Stimulated activated naive CD8-positive, alpha-beta T cell treated with anti-CD3 and anti-CD28 coated beads, Interleukin-15, Interleukin-2, amounts not matched to agents 100 ng/mL and 50 ng/mL, for 24 hours (primary cell): ENCODE data around the gene FHIT.

Experiments used
- H3K27ac Mint-ChIP-seq: one replicate; pipeline ENCODE4 v1.8.0; 2021; ENCODE audit warnings: mild to moderate bottlenecking, mixed read lengths
- H3K27me3 Mint-ChIP-seq: one replicate; pipeline ENCODE4 v1.8.0; 2021; ENCODE audit warnings: mixed read lengths
- H3K36me3 Mint-ChIP-seq: one replicate; pipeline ENCODE4 v1.8.0; 2021; ENCODE audit warnings: low read depth, mixed read lengths
- H3K4me1 Mint-ChIP-seq: one replicate; pipeline ENCODE4 v1.8.0; 2021; ENCODE audit warnings: low read depth, mixed read lengths
- H3K4me3 Mint-ChIP-seq: one replicate; pipeline ENCODE4 v1.8.0; 2021; ENCODE audit warnings: mild to moderate bottlenecking, mixed read lengths
- H3K9me3 Mint-ChIP-seq: one replicate; pipeline ENCODE4 v1.8.0; 2021; ENCODE audit warnings: mixed read lengths

The FHIT gene

GRCh38 chr3:60758171-60758570, 493.1 kb downstream of the FHIT start:
- Mint-ChIP-seq H3K36me3 (no peaks in the 10 kb centered on the region), H3K4me1 (peaks cover 4% of the 10 kb centered on the region), H3K27me3 (no peaks in the 10 kb centered on the region), H3K27ac (no peak overlapping the region), H3K9me3 (peaks cover 5% of the 10 kb centered on the region), H3K4me3 (no peak overlapping the region)

GRCh38 chr3:60757724-60758123, 493.5 kb downstream of the FHIT start:
- peaks cover 5% of the 10 kb centered on the region for H3K9me3 Mint-ChIP-seq
- H3K4me1 Mint-ChIP-seq: peaks cover 4% of the 10 kb centered on the region
- H3K27ac Mint-ChIP-seq: no peak overlapping the region
- no peak overlapping the region for H3K4me3 Mint-ChIP-seq
- H3K36me3 Mint-ChIP-seq: no peaks in the 10 kb centered on the region
- no peaks in the 10 kb centered on the region for H3K27me3 Mint-ChIP-seq

GRCh38 chr3:60756241-60757030, 494.8 kb downstream of the FHIT start:
- Mint-ChIP-seq H3K9me3 (peaks cover 5% of the 10 kb centered on the region), H3K4me1 (peaks cover 4% of the 10 kb centered on the region), H3K27ac (no peak overlapping the region), H3K36me3 (no peaks in the 10 kb centered on the region), H3K27me3 (no peaks in the 10 kb centered on the region), H3K4me3 (no peak overlapping the region)

- Mint-ChIP-seq H3K4me1 (peaks cover 4% of the 10 kb centered on the region), H3K9me3 (peaks cover 15% of the 10 kb centered on the region), H3K36me3 (no peaks in the 10 kb centered on the region), H3K4me3 (no peak overlapping the region), H3K27ac (no peak overlapping the region), H3K27me3 (no peaks in the 10 kb centered on the region)
These were observed 496.2 kb downstream of the FHIT start for GRCh38 chr3:60755094-60755493.

GRCh38 chr3:60754617-60755016, 496.6 kb downstream of the FHIT start:
- Mint-ChIP-seq H3K4me3 (no peak overlapping the region), H3K27ac (no peak overlapping the region), H3K27me3 (no peaks in the 10 kb centered on the region), H3K4me1 (peaks cover 4% of the 10 kb centered on the region), H3K36me3 (no peaks in the 10 kb centered on the region), H3K9me3 (peaks cover 19% of the 10 kb centered on the region)

GRCh38 chr3:60752809-60753208, 498.4 kb downstream of the FHIT start:
- Mint-ChIP-seq H3K27ac (no peak overlapping the region), H3K36me3 (no peaks in the 10 kb centered on the region), H3K27me3 (no peaks in the 10 kb centered on the region), H3K9me3 (peaks cover 14% of the 10 kb centered on the region), H3K4me1 (no peaks in the 10 kb centered on the region), H3K4me3 (no peak overlapping the region)

GRCh38 chr3:60746695-60747416, 504.4 kb downstream of the FHIT start:
- no peak overlapping the region for H3K27ac Mint-ChIP-seq
- peaks cover 14% of the 10 kb centered on the region for H3K9me3 Mint-ChIP-seq
- H3K4me1 Mint-ChIP-seq: no peaks in the 10 kb centered on the region
- H3K4me3 Mint-ChIP-seq: no peak overlapping the region
- no peaks in the 10 kb centered on the region for H3K27me3 Mint-ChIP-seq
- no peaks in the 10 kb centered on the region for H3K36me3 Mint-ChIP-seq

- H3K27me3 Mint-ChIP-seq: no peaks in the 10 kb centered on the region
- H3K4me1 Mint-ChIP-seq: no peaks in the 10 kb centered on the region
- no peaks in the 10 kb centered on the region for H3K36me3 Mint-ChIP-seq
- peaks cover 13% of the 10 kb centered on the region for H3K9me3 Mint-ChIP-seq
- H3K4me3 Mint-ChIP-seq: no peak overlapping the region
- no peak overlapping the region for H3K27ac Mint-ChIP-seq
These were observed 505.1 kb downstream of the FHIT start for GRCh38 chr3:60746043-60746638.

- Mint-ChIP-seq H3K4me3 (no peak overlapping the region), H3K27ac (no peak overlapping the region), H3K27me3 (no peaks in the 10 kb centered on the region), H3K4me1 (no peaks in the 10 kb centered on the region), H3K9me3 (no peaks in the 10 kb centered on the region), H3K36me3 (no peaks in the 10 kb centered on the region)
These were observed 507.6 kb downstream of the FHIT start for GRCh38 chr3:60743631-60744164.

- Mint-ChIP-seq H3K36me3 (no peaks in the 10 kb centered on the region), H3K9me3 (no peaks in the 10 kb centered on the region), H3K27ac (no peak overlapping the region), H3K4me3 (no peak overlapping the region), H3K4me1 (no peaks in the 10 kb centered on the region), H3K27me3 (no peaks in the 10 kb centered on the region)
These were observed 508.6 kb downstream of the FHIT start for GRCh38 chr3:60742606-60743145.

GRCh38 chr3:60737633-60738399, 513.4 kb downstream of the FHIT start:
- Mint-ChIP-seq H3K27ac (no peak overlapping the region), H3K27me3 (no peaks in the 10 kb centered on the region), H3K4me1 (no peaks in the 10 kb centered on the region), H3K9me3 (no peaks in the 10 kb centered on the region), H3K4me3 (no peak overlapping the region), H3K36me3 (no peaks in the 10 kb centered on the region)

- Mint-ChIP-seq H3K36me3 (no peaks in the 10 kb centered on the region), H3K4me3 (no peak overlapping the region), H3K4me1 (no peaks in the 10 kb centered on the region), H3K27me3 (no peaks in the 10 kb centered on the region), H3K27ac (no peak overlapping the region), H3K9me3 (peaks cover 12% of the 10 kb centered on the region)
These were observed 520.9 kb downstream of the FHIT start for GRCh38 chr3:60730371-60730770.

- H3K4me1 Mint-ChIP-seq: no peaks in the 10 kb centered on the region
- H3K9me3 Mint-ChIP-seq: peaks cover 12% of the 10 kb centered on the region
- H3K36me3 Mint-ChIP-seq: no peaks in the 10 kb centered on the region
- H3K4me3 Mint-ChIP-seq: no peak overlapping the region
- no peaks in the 10 kb centered on the region for H3K27me3 Mint-ChIP-seq
- H3K27ac Mint-ChIP-seq: no peak overlapping the region
These were observed 522.2 kb downstream of the FHIT start for GRCh38 chr3:60729056-60729455.

- H3K27me3 Mint-ChIP-seq: no peaks in the 10 kb centered on the region
These were observed 523.2 kb downstream of the FHIT start for GRCh38 chr3:60728006-60728405.

More at GRCh38 chr3:60728006-60728405, 523.2 kb downstream of the FHIT start:
- Mint-ChIP-seq H3K4me3 (no peak overlapping the region), H3K9me3 (peaks cover 12% of the 10 kb centered on the region), H3K4me1 (no peaks in the 10 kb centered on the region), H3K36me3 (no peaks in the 10 kb centered on the region), H3K27ac (no peak overlapping the region)
